Body of pancreas (tissue), 4 donors: ENCODE measurements around the gene SLC10A3. TPM values are rescaled to one million over a fixed set of nuclear protein-coding genes. Genes with fewer than 3 reads are reported as not detected.

Source experiments
- ATAC-seq: fragments of 150-250 bp; one replicate; pipeline ENCODE4 v1.9.1; 2016
- DNase-seq, 4 donors: peaks; one replicate each; pipeline ENCODE4 v3.0.0-alpha.2; 2019
- H3K27ac ChIP-seq, 4 donors: fragments of 200-600 bp; sonication (generic); 1 replicate in 3 of 4; 2 replicates in 1 of 4; pipeline versions ENCODE4 v1.5.1 to v1.6.1; 2016 to 2019; ENCODE audit warnings: mild to moderate bottlenecking in 1 of 4, mixed read lengths in 1 of 4, moderate library complexity in 1 of 4
- H3K27me3 ChIP-seq, 2 donors: fragments of 200-600 bp; sonication (generic); one replicate each; pipeline ENCODE4 v1.6.0; 2016; ENCODE audit warnings: mild to moderate bottlenecking in 1 of 2
- H3K36me3 ChIP-seq, 2 donors: fragments of 200-600 bp; sonication (generic); replicated peaks in 1 of 2; 2 replicates each; pipeline ENCODE4 v1.5.1; 2016; ENCODE audit warnings: low read depth in 2 of 2; ENCODE audit not compliant: insufficient read depth in 1 of 2
- H3K4me1 ChIP-seq: fragments of 200-600 bp; sonication (generic); one replicate; pipeline ENCODE4 v1.6.0; 2016
- H3K4me3 ChIP-seq, 2 donors: fragments of 200-600 bp; sonication (generic); 1 replicate in 1 of 2; 2 replicates in 1 of 2; pipeline ENCODE4 v1.5.1; 2016 to 2019
- H3K9me3 ChIP-seq, 3 donors: fragments of 200-600 bp; sonication (generic); 1 replicate in 2 of 3; 2 replicates in 1 of 3; pipeline ENCODE4 v1.5.1; 2016
- CTCF ChIP-seq, 7 experiments: fragments of 450-650 bp in 4 of 7; fragments of 200-600 bp in 3 of 7; sonication (generic) in 3 of 7; IDR thresholded peaks; one replicate each; pipeline ENCODE4 v1.5.1; 2016 to 2019; ENCODE audit warnings: antibody characterized with exemption in 7 of 7
- POLR2A ChIP-seq, 3 donors: fragments of 450-650 bp; IDR thresholded peaks; one replicate each; pipeline ENCODE4 v1.6.1; 2016; ENCODE audit warnings: antibody characterized with exemption in 3 of 3, mild to moderate bottlenecking in 2 of 3
- WGBS, 2 donors: methylation state at CpG; one replicate each; pipeline ENCODE4 v1.1.5; 2017; 5-methylcytosine and 5-hydroxymethylcytosine counted together
- intact Hi-C: fragments of 100-400 bp; cut with DNase I; formaldehyde crosslinking; loops from one replicate; pipeline ENCODE4 v1.15.1; 2023
- total RNA-seq, 2 donors: library from RNA; depleted of rRNA; stranded (reverse); fragments of >200 nt; gene quantifications; one replicate each; pipeline ENCODE4 v1.1.0, GENCODE V29; 2016

Gene SLC10A3
- total RNA-seq, 2 donors from 2014 or later = 18.9 to 24.7 TPM

- ATAC-seq (peak; percentile 52), DNase-seq (peak in 2 of 4 donors; percentile 48 to 54)
- Histone ChIP-seq H3K36me3 (no peaks in the 10 kb centered on the region), H3K4me3 (peak overlapping the region in 1 of 2 donors; percentile 15), H3K27ac (peak overlapping the region in 3 of 4 donors; percentile 46 to 61 (median 49)), H3K9me3 (no peaks in the 10 kb centered on the region), H3K27me3 (no peaks in the 10 kb centered on the region), H3K4me1 (no peaks in the 10 kb centered on the region)
- WGBS, 2 donors = 24 to 58% methylated on average over 7 to 11 of the region's 15 CpGs
- intact Hi-C loops = no loop called here
- TF ChIP-seq CTCF (IDR thresholded peaks at IDR 0.05) (no peak), POLR2A (IDR thresholded peaks at IDR 0.05) (no peak)
Observed at GRCh38 chrX:154458954-154459778, 31.3 kb downstream of the SLC10A3 start.

- no peaks in the 10 kb centered on the region for H3K36me3 ChIP-seq
- intact Hi-C loops = no loop called here
- peak within 1 kb of the TSS; percentile 17 to 61 (median 48) for H3K27ac ChIP-seq
- H3K27me3 ChIP-seq = no peaks in the 10 kb centered on the region
- peak within 1 kb of the TSS; percentile 15 to 31 for H3K4me3 ChIP-seq
- 0% methylated on average over 2 to 18 of the region's 88 CpGs for WGBS, 2 donors
- peak in 3 of 4 donors; percentile 45 to 62 (median 48) for DNase-seq
- peak; percentile 82 for ATAC-seq
- no peaks in the 10 kb centered on the region for H3K9me3 ChIP-seq
- TF ChIP-seq CTCF (IDR thresholded peaks at IDR 0.05) (no peak), POLR2A (IDR thresholded peaks at IDR 0.05) (peak in 1 of 3 donors; percentile 21)
- no peaks in the 10 kb centered on the region for H3K4me1 ChIP-seq
Observed at GRCh38 chrX:154458116-154458953, 32.1 kb downstream of the SLC10A3 start, which contains the start of gene PLXNA3. Gene PLXNA3, plus strand, starts transcription at chrX:154458281. Its CDS starts 1,903 bp downstream, at chrX:154460184.

DNA sequence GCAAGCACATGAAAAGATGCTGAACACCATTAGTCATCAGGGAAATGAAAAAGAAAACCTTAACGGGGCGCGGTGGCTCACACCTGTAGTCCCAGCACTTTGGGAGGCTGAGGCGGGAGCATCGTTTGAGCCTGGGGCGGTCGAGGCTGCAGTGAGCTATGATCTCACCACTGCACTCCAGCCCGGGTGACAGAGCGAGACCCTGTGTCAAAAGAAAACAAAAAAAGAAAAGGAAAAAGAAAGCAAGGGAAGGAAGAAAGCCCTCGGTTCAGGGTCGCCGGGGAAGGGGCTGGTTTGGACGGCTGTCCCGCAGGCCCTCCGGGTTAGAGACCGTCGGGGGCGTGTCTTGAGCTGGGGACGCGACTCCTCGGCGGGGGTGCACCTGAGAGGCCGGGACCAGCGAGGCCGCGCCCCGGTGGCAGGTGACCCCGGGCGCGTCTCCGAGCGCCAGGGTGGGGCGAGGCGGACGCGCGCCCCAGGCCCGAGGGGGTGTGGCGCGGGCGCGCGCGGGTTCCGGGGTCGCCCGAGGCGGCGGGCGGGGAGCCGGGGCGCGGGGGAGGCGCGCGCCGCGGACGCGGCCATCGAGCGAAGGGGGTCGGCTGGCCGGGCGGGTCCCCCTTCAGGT is 32.8 kb downstream of the SLC10A3 start:
- intact Hi-C loops = no loop called here
- Histone ChIP-seq H3K4me1 (no peaks in the 10 kb centered on the region), H3K4me3 (no peak overlapping the region), H3K27me3 (no peaks in the 10 kb centered on the region), H3K36me3 (no peaks in the 10 kb centered on the region), H3K27ac (peak overlapping the region; percentile 17 to 61 (median 48)), H3K9me3 (no peaks in the 10 kb centered on the region)
- DNase-seq (peak; percentile 49 to 68 (median 52)), ATAC-seq (peak; percentile 77)
- 2 to 11% methylated on average over 22 to 55 of the region's 65 CpGs for WGBS, 2 donors
- TF ChIP-seq POLR2A (IDR thresholded peaks at IDR 0.05) (no peak), CTCF (IDR thresholded peaks at IDR 0.05) (no peak)

DNA sequence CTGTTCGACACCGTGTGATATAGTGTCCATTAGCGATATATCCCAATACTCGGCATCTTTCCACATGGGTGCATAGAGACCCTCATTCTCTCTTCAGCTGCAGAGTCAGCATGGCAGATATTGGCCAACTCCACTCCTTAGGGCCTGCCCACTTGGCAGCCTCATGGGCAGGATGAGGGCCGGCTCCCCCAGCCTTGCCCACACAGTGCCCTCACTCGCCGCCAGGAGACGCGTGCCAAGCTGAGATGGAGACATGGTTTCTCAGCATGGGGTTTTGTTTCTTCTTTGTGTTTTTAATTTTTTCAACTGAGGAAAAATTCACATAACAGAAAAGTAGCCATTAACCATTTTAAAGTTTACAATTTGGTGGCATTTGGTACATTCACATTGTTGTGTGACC is 37.6 kb downstream of the SLC10A3 start:
- 94% methylated on average over 6 to 9 of the region's 9 CpGs for WGBS, 2 donors
- H3K27me3 ChIP-seq = no peaks in the 10 kb centered on the region
- no peak overlapping the region for H3K4me3 ChIP-seq
- H3K9me3 ChIP-seq = no peaks in the 10 kb centered on the region
- ATAC-seq = no peak
- H3K4me1 ChIP-seq = no peaks in the 10 kb centered on the region
- intact Hi-C loops = no loop called here
- H3K36me3 ChIP-seq = peaks cover 0 to 6% of the 10 kb centered on the region in 2 donors
- no peak overlapping the region for H3K27ac ChIP-seq
- DNase-seq = no peak
- TF ChIP-seq CTCF (IDR thresholded peaks at IDR 0.05) (no peak), POLR2A (IDR thresholded peaks at IDR 0.05) (no peak)
